ENCODE results near the gene CSRP1.

- no peak for TF ChIP-seq ELF4 (CRISPR knock-in tag; IDR thresholded peaks at IDR 0.05; ENCODE audit: borderline replicate concordance)
- TF ChIP-seq, protein P1, sequence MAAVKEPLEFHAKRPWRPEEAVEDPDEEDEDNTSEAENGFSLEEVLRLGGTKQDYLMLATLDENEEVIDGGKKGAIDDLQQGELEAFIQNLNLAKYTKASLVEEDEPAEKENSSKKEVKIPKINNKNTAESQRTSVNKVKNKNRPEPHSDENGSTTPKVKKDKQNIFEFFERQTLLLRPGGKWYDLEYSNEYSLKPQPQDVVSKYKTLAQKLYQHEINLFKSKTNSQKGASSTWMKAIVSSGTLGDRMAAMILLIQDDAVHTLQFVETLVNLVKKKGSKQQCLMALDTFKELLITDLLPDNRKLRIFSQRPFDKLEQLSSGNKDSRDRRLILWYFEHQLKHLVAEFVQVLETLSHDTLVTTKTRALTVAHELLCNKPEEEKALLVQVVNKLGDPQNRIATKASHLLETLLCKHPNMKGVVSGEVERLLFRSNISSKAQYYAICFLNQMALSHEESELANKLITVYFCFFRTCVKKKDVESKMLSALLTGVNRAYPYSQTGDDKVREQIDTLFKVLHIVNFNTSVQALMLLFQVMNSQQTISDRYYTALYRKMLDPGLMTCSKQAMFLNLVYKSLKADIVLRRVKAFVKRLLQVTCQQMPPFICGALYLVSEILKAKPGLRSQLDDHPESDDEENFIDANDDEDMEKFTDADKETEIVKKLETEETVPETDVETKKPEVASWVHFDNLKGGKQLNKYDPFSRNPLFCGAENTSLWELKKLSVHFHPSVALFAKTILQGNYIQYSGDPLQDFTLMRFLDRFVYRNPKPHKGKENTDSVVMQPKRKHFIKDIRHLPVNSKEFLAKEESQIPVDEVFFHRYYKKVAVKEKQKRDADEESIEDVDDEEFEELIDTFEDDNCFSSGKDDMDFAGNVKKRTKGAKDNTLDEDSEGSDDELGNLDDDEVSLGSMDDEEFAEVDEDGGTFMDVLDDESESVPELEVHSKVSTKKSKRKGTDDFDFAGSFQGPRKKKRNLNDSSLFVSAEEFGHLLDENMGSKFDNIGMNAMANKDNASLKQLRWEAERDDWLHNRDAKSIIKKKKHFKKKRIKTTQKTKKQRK (IDR thresholded peaks at IDR 0.05; ENCODE audit: low read length) = no peak
Observed at GRCh38 chr1:201502511-201502857, 4.4 kb downstream of the CSRP1 start.
